ENCODE measurements around the gene GALNT16.

DNA sequence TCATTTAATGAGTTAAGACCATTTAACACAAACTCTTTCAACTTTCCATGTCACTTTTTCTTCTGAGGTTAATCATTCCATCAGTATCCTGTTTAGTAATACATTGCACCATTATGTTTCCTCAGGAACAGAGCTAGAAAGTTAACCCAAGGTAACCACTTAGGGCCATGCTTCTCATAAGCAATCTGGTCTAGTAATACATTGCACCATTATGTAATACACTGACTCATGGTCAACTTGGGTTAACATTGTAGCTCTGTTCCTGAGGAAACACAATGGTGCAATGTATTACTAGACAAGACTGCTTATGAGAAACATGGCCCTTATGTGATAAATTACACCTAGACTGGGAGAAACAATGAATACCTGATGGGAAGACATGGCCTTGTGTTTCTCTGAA is 116.5 kb downstream of the GALNT16 start:
- TF ChIP-seq, protein P1, sequence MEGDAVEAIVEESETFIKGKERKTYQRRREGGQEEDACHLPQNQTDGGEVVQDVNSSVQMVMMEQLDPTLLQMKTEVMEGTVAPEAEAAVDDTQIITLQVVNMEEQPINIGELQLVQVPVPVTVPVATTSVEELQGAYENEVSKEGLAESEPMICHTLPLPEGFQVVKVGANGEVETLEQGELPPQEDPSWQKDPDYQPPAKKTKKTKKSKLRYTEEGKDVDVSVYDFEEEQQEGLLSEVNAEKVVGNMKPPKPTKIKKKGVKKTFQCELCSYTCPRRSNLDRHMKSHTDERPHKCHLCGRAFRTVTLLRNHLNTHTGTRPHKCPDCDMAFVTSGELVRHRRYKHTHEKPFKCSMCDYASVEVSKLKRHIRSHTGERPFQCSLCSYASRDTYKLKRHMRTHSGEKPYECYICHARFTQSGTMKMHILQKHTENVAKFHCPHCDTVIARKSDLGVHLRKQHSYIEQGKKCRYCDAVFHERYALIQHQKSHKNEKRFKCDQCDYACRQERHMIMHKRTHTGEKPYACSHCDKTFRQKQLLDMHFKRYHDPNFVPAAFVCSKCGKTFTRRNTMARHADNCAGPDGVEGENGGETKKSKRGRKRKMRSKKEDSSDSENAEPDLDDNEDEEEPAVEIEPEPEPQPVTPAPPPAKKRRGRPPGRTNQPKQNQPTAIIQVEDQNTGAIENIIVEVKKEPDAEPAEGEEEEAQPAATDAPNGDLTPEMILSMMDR (IDR thresholded peaks at IDR 0.05; ENCODE audit: borderline replicate concordance, extremely low read depth, low read length, poor library complexity, severe bottlenecking) = no peak
- no peak for TF ChIP-seq EZH2 (IDR thresholded peaks at IDR 0.05; ENCODE audit: borderline replicate concordance, low read depth, low read length, severe bottlenecking)
